ENCODE results near the gene PRELP.

- TF ChIP-seq ZNF138 (tag by site-specific recombination; IDR thresholded peaks at IDR 0.05; ENCODE audit: borderline replicate concordance) (no peak), PBX3 (CRISPR knock-in tag; IDR thresholded peaks at IDR 0.05) (no peak), ATF2 (tag by site-specific recombination; IDR thresholded peaks at IDR 0.05; ENCODE audit: low read depth) (no peak), ZBTB20 (tag by site-specific recombination; IDR thresholded peaks at IDR 0.05) (no peak), GLIS2 (tag by site-specific recombination; IDR thresholded peaks at IDR 0.05) (no peak)
Measured at GRCh38 chr1:203512848-203513584, 37.4 kb downstream of the PRELP start.
